Loucy (cell line): ENCODE measurements around the gene NEIL1.

Experiments
- CTCF ChIP-seq: fragments of 200-600 bp; sonication (generic); conservative IDR thresholded peaks from 2 replicates; pipeline ENCODE4 v1.5.1; 2014; ENCODE audit warnings: mild to moderate bottlenecking, antibody characterized with exemption, low read length
- EZH2phosphoT487 ChIP-seq: fragments of 200-600 bp; IDR thresholded peaks from 2 replicates; pipeline ENCODE4 v1.6.1; 2018; ENCODE audit warnings: antibody characterized with exemption, mild to moderate bottlenecking, moderate library complexity, borderline replicate concordance

- TF ChIP-seq CTCF, result no peak
- TF ChIP-seq EZH2phosphoT487, result no peak
These were observed 18.0 kb downstream of the NEIL1 start for GRCh38 chr15:75364881-75365280.
